ENCODE measurements around the gene RHOC. TPM values are rescaled to one million over a fixed set of nuclear protein-coding genes. Genes with fewer than 3 reads are reported as not detected.

RHOC gene
- total RNA-seq, 2 experiments from 2014 or later = 32.8 to 45.7 TPM

DNA sequence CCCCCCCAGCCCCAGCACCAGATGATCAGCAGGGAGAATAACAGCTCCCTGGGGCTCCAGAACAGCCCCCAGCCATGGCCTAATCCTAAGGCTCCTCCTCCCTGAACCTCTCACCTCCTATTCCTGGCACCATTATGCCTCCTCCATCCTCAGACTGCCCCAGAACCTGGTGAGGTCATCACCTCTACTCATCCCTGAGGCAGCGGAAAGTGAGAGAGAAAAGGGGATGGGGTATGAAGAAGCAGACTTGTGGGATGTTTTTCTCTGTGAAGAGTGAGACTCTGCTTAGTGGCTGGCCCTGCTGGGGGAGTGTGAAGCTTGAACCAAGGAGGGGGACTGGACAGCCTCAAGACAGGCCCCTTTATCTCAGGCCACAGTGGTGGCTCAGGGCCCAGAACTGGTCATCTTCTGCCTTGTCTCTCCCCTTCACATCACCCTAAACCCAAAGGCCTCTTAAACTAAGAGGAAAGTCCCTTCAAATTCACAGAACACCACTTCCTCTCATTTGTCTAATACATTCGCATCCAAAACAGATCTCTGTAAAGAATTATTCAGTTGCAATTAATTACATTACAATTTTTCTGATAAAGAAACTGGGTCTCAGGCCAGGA lies 10.4 kb upstream of the RHOC start:
- H3K4me1 Mint-ChIP-seq = peaks cover 17% of the 10 kb centered on the region
- no peaks in the 10 kb centered on the region for H3K36me3 Mint-ChIP-seq (ENCODE audit: low read depth)
- no peak for ATAC-seq
- peaks cover 18% of the 10 kb centered on the region for H3K27me3 Mint-ChIP-seq
- POLR2A ChIA-PET = no interaction called here
- intact Hi-C loops (cut with DNase I, micrococcal nuclease) = loop anchor here (2.0 to 10.0 kb wide), 7 partner anchors 163 to 1095 kb away; partner anchors contain the start of genes RSBN1 (in 1 of the 2) and SLC16A1 (in 1 of the 2)
- H3K9me3 Mint-ChIP-seq (ENCODE audit: low read depth) = no peaks in the 10 kb centered on the region
- CTCF ChIA-PET = interaction anchor here (0.6 to 9.6 kb wide), 18 partner anchors 9 to 1192 kb away, joined by 3 to 157 read pairs (median 4); partner anchors contain the start of gene LRIG2
- no peak overlapping the region for H3K4me3 Mint-ChIP-seq
- H3K27ac Mint-ChIP-seq = no peak overlapping the region
- DNase-seq = no peak

DNA sequence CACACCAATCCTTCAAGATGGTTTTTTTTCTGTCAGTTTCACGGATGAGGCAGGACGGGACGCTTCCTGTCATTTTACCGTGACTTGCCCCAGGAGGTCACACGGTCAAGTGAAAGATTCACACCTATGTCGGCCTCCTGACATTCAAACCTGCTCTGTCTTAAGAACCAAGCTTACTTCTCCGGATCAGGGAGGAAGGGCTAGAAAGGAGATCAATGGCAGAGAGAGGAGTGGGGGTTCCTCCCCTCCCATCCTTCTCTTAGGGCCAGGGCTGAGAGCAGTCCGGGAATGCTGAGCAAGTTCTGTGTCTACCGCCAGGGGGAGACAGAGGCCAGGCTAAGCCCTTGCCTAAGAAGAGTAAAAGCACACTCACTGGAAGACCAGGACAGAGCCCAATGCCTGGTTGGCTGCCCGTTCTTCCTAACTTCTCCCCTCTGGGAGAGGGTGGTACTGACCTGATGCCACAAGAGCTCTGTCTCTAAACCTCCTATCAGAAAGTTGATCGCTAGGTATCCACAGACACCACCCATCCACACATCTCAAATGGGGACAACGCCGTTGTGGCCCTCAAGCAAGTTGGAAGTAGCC lies 9.3 kb upstream of the RHOC start:
- H3K36me3 Mint-ChIP-seq (ENCODE audit: low read depth) = no peaks in the 10 kb centered on the region
- no peaks in the 10 kb centered on the region for H3K9me3 Mint-ChIP-seq (ENCODE audit: low read depth)
- peaks cover 14% of the 10 kb centered on the region for H3K4me1 Mint-ChIP-seq
- H3K27ac Mint-ChIP-seq = no peak overlapping the region
- ChIA-PET POLR2A (interaction anchor here (0.6 kb wide), 1 partner anchor 94 kb away, joined by 3 read pairs; no protein-coding TSS in a partner anchor), CTCF (interaction anchor here (0.6 to 9.6 kb wide), 38 partner anchors 13 to 1193 kb away, joined by 3 to 157 read pairs (median 4); partner anchors contain the start of genes CTTNBP2NL, LRIG2 and MOV10)
- peaks cover 18% of the 10 kb centered on the region for H3K27me3 Mint-ChIP-seq
- intact Hi-C loops (cut with DNase I, micrococcal nuclease) = loop anchor here (1.0 to 10.0 kb wide), 10 partner anchors 88 to 1096 kb away; partner anchors contain the start of genes RSBN1 (in 1 of the 2) and SLC16A1 (in 1 of the 2)
- DNase-seq = peak; percentile 89
- peak overlapping the region; percentile 74 for H3K4me3 Mint-ChIP-seq
- peak; percentile 56 for ATAC-seq

DNA sequence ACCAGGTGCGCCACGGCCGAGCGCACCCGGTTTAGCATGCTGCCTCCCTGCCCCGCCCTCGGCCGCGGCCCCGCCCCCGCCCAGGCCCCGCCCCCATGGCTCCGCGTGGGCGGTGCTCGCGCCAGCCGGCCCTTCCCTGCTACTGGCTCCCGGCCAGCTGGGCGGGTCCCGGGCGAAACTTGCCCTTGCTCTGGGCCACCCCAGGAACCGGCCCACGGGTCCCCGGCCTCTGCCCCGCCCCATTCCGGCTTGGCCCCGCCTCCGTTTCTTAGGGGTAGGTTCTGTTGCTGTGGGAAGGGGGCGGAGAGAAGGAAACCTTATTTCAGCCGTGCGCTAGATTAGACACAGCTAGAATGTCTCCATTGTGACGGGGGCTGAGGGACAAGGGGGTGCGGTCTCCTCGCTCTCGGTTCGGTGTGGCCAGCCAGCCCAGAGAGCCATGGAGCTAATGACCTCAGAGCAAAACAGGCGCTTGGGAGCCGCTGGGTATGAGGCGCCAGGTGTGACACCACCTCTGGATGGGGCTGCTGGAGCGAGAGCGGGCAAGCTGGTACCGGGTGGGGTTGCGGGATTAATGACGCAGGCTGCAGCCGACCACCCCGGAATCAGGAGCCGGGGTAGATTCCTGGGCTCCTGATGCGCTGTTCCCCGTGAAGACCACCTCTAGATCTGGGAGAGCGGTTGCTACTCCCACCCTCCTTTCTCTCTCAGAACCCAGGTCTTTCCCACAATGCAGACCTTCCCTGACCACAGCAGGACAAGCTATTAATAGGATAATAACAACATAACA lies 8.5 kb upstream of the RHOC start, which contains the start of gene PPM1J:
PPM1J (minus strand) TSS at position 69 of the 790 bp plus-strand sequence; CDS start at position 38, 31 bp downstream.
- ATAC-seq = peak; percentile 84
- Mint-ChIP-seq H3K4me1 (peaks cover 14% of the 10 kb centered on the region), H3K36me3 (ENCODE audit: low read depth) (no peaks in the 10 kb centered on the region), H3K27ac (no peak within 1 kb of the TSS), H3K27me3 (peaks cover 18% of the 10 kb centered on the region), H3K9me3 (ENCODE audit: low read depth) (no peaks in the 10 kb centered on the region), H3K4me3 (peak within 1 kb of the TSS; percentile 74)
- POLR2A ChIA-PET = interaction anchor here (0.6 kb wide), 2 partner anchors 25 to 93 kb away, joined by 3 read pairs; no protein-coding TSS in a partner anchor
- intact Hi-C loops (cut with DNase I, micrococcal nuclease) = loop anchor here (1.0 to 10.0 kb wide), 18 partner anchors 41 to 1190 kb away; partner anchors contain the start of genes LRIG2 (in 2 of the 2), SLC16A1 (in 2 of the 2), CAPZA1 (in 1 of the 2) and DCLRE1B (in 1 of the 2)
- DNase-seq = peak; percentile 97
- CTCF ChIA-PET = interaction anchor here (0.6 to 9.6 kb wide), 40 partner anchors 12 to 1154 kb away, joined by 3 to 157 read pairs (median 4); partner anchors contain the start of genes CTTNBP2NL, LRIG2, MOV10 and WNT2B

DNA sequence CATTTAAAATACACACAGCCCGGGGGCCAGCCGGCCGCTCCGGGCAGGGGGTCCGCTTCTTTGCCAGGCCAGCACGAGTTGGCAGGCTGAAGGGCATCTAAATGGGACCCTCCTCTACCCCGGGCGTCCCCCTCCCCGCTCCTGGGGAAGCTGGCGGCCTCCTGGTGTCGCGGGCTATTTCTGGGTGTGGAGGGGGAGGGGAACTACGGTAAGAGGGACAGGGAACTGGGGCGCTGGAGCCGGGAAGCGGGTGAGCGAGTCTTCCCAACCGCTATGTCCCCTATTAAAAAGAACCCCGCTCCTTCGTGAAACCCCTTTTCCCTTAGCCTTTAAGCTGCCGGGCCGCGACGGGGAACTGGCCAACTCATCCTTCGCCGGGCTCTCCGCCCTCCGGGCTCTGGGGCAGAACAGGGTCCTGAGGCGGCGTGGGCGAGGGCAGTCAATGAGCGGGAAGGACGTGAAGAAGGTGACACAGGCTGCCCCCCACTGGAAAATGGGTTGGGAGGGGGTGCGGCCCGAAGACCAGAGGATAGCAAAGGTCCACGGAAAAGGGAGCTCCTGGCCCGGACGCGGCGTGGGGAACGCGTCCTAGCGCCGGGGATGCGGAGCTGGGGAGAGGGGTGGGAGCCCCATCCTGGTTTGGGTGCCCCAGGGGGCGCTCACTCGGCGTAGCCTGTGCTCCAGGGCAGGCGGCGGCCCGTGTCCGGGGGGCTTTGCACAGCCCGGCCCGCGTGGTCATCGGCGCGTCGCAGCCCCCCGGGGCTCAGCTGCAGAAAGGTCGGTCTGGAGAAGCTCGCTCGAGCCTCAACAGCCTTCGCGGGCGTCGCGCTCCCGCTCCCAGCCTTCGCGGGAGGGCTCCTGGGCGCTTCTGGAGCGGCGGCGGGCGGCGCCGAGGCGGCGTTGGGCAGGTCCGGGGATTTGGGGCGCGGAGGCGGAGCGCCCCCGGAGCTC lies 7.7 kb upstream of the RHOC start:
- Mint-ChIP-seq H3K27me3 (peaks cover 18% of the 10 kb centered on the region), H3K4me1 (peaks cover 17% of the 10 kb centered on the region), H3K36me3 (ENCODE audit: low read depth) (no peaks in the 10 kb centered on the region), H3K9me3 (ENCODE audit: low read depth) (no peaks in the 10 kb centered on the region), H3K4me3 (peak overlapping the region; percentile 69), H3K27ac (no peak overlapping the region)
- POLR2A ChIA-PET = interaction anchor here (1.0 kb wide), 1 partner anchor 10 kb away, joined by 4 read pairs; no protein-coding TSS in a partner anchor
- intact Hi-C loops (cut with DNase I, micrococcal nuclease) = loop anchor here (1.0 to 10.0 kb wide), 13 partner anchors 40 to 1191 kb away; partner anchors contain the start of genes LRIG2 (in 2 of the 2), SLC16A1 (in 2 of the 2), CAPZA1 (in 1 of the 2) and DCLRE1B (in 1 of the 2)
- DNase-seq (peak; percentile 36), ATAC-seq (no peak)
- CTCF ChIA-PET = interaction anchor here (0.6 to 9.6 kb wide), 25 partner anchors 11 to 1071 kb away, joined by 3 to 157 read pairs (median 4); partner anchors contain the start of genes CTTNBP2NL, LRIG2 and WNT2B

DNA sequence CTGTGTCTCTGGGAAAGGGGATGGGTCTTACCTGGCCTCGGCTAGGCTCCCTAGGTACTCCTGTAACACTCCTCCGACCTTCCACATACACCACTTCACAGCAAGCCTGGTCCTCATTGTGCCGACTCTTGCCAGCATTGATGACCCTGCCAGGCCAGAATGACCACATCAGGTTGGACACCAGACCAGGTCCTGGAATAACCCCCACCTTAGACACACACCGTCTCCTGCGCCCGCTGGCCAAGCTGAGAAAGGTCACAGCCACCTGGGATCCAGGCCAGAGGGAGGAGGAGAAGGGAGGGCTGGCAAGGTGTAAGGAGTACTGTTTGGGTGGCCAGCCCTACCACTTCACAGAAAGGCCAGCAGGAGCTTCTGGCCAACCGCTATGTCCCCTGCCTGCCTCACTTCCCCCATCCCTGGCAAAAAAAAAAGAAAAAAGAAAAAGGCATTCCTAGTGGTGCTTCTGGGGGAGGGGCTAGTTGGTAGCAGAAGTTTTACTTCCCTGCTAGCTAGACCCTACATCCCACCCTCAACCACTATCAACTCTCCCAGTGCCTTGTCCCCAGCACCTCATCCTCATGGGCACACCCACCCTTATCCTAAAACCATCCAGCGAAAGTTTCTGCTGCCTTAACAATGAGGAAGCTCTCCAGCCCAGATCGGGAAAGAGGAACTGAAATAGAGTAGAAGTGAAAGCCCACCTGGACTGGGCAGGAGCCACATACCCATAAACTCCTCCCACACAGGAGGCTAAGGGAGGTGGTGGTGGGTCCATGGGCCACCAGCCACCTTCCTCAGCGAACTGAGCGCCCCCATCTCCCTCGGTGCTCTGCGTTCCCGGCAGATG lies 6.8 kb upstream of the RHOC start:
- Mint-ChIP-seq H3K27ac (no peak overlapping the region), H3K4me3 (peak overlapping the region; percentile 4), H3K27me3 (peaks cover 14% of the 10 kb centered on the region), H3K36me3 (ENCODE audit: low read depth) (no peaks in the 10 kb centered on the region), H3K9me3 (ENCODE audit: low read depth) (no peaks in the 10 kb centered on the region), H3K4me1 (peaks cover 20% of the 10 kb centered on the region)
- intact Hi-C loops (cut with DNase I, micrococcal nuclease) = loop anchor here (2.0 to 10.0 kb wide), 5 partner anchors 39 to 677 kb away; partner anchors contain the start of genes LRIG2 (in 2 of the 2), MAGI3 (in 1 of the 2) and MOV10 (in 1 of the 2)
- no peak for DNase-seq
- ChIA-PET CTCF (interaction anchor here (0.6 to 9.6 kb wide), 5 partner anchors 85 to 1487 kb away, joined by 3 to 157 read pairs (median 3); partner anchors contain the start of gene ST7L), POLR2A (interaction anchor here (1.0 kb wide), 1 partner anchor 9 kb away, joined by 4 read pairs; no protein-coding TSS in a partner anchor)
- ATAC-seq = no peak

DNA sequence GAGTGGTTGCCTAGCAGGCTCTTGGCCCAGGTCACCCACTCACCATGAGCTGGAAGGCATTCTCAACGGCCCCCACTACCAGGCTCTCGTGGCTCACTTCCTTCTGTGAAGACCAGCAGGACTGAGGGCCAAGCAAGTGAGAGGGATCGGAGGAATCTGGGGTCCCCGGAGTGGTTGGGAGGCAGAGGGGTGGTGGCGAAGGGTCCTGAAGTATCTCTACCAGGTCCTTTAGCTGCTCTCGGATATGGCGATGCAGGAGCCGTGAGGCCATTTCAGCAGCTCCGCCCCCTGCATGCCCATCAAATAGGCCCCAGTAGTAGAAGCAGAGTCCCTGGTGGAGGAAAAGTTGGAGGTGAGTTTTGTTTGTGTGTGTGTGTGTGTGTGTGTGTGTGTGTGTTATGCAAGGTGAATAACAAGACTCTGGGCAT lies 5.8 kb upstream of the RHOC start:
- H3K27me3 Mint-ChIP-seq = peaks cover 15% of the 10 kb centered on the region
- ChIA-PET CTCF (interaction anchor here (1.0 kb wide), 1 partner anchor 94 kb away, joined by 3 read pairs; the partner anchor contains the start of gene ST7L), POLR2A (no interaction called here)
- H3K27ac Mint-ChIP-seq = no peak overlapping the region
- ATAC-seq (no peak), DNase-seq (no peak)
- H3K4me1 Mint-ChIP-seq = peaks cover 18% of the 10 kb centered on the region
- H3K36me3 Mint-ChIP-seq (ENCODE audit: low read depth) = no peaks in the 10 kb centered on the region
- H3K9me3 Mint-ChIP-seq (ENCODE audit: low read depth) = no peaks in the 10 kb centered on the region
- intact Hi-C loops (cut with DNase I, micrococcal nuclease) = loop anchor here in 1 of 2 experiments (10.0 kb wide), 1 partner anchor 332 kb away; no protein-coding TSS in a partner anchor
- H3K4me3 Mint-ChIP-seq = no peak overlapping the region

DNA sequence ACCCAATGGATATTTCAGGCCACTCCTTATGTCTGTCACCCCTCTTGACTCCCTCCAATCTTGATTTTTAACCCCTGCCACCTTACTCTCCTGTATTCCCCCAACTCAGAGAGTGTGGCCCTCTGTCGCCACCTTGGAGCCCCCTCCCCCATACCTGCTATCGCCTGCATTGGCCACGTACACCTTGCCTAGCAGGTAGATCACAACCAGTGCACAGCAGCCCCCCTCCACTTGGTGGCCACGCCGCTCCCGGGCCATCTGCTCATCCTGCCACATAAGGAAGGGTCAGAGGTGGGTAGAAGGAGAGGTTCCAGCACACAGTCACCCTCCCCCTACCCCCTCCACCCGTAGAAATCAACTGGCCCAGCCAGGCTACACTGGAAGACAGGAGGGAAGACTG lies 5.3 kb upstream of the RHOC start:
- H3K27ac Mint-ChIP-seq = no peak overlapping the region
- ChIA-PET CTCF (interaction anchor here (1.0 kb wide), 1 partner anchor 94 kb away, joined by 3 read pairs; the partner anchor contains the start of gene ST7L), POLR2A (no interaction called here)
- H3K4me3 Mint-ChIP-seq = no peak overlapping the region
- no peak for DNase-seq
- H3K4me1 Mint-ChIP-seq = peaks cover 22% of the 10 kb centered on the region
- H3K27me3 Mint-ChIP-seq = peaks cover 15% of the 10 kb centered on the region
- no peak for ATAC-seq
- H3K9me3 Mint-ChIP-seq (ENCODE audit: low read depth) = no peaks in the 10 kb centered on the region
- H3K36me3 Mint-ChIP-seq (ENCODE audit: low read depth) = no peaks in the 10 kb centered on the region
- intact Hi-C loops (cut with DNase I, micrococcal nuclease) = loop anchor here in 1 of 2 experiments (10.0 kb wide), 1 partner anchor 333 kb away; no protein-coding TSS in a partner anchor

DNA sequence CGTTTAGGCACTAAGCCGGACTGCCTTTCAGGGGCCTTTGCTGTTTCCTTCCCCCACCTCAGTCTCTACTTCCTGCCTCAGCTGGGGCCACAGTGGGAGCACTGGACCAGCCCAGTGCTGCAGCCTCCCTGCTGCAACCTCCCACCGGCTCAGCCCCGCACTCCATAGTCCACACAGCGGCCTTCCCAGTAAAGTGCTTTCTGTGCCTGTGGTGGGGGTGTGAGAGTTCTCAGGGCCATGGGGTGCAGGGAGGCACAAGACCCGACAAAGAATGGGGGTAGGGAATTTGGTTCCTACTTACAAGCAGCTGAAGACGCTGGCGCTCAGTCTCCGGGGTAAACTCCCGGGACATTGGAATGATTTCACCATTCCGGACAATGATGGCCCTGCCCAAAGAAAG lies 4.7 kb upstream of the RHOC start:
- H3K9me3 Mint-ChIP-seq (ENCODE audit: low read depth) = no peaks in the 10 kb centered on the region
- intact Hi-C loops (cut with DNase I, micrococcal nuclease) = loop anchor here in 1 of 2 experiments (10.0 kb wide), 1 partner anchor 333 kb away; no protein-coding TSS in a partner anchor
- DNase-seq (no peak), ATAC-seq (no peak)
- ChIA-PET POLR2A (no interaction called here), CTCF (interaction anchor here (1.3 to 1.5 kb wide), 2 partner anchors 11 to 320 kb away, joined by 4 to 5 read pairs; no protein-coding TSS in a partner anchor)
- H3K27me3 Mint-ChIP-seq = peaks cover 15% of the 10 kb centered on the region
- H3K4me3 Mint-ChIP-seq = no peak overlapping the region
- no peak overlapping the region for H3K27ac Mint-ChIP-seq
- peaks cover 22% of the 10 kb centered on the region for H3K4me1 Mint-ChIP-seq
- no peaks in the 10 kb centered on the region for H3K36me3 Mint-ChIP-seq (ENCODE audit: low read depth)

DNA sequence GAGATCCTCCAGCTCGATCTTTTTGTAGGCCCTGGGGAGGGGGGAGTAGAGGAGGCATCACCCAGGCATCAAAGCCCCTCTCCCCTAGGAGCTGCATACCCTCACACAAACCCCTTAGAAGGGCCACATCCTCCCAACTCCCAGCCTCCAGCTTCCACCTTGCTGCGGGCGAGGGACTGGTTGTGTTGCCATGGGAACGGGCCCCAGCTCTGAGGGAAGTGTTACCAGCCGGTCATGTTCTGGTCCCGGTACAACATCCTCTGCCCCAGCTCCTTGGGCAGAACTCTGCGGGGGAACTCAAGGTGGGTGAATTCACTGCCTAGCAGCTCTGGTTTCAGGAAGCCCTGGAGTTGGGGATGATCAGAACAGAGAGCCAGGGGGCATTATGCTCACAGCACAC lies 4.1 kb upstream of the RHOC start:
- H3K27ac Mint-ChIP-seq = no peak overlapping the region
- H3K27me3 Mint-ChIP-seq = peaks cover 15% of the 10 kb centered on the region
- no peaks in the 10 kb centered on the region for H3K9me3 Mint-ChIP-seq (ENCODE audit: low read depth)
- H3K36me3 Mint-ChIP-seq (ENCODE audit: low read depth) = no peaks in the 10 kb centered on the region
- intact Hi-C loops (cut with DNase I, micrococcal nuclease) = loop anchor here in 1 of 2 experiments (10.0 kb wide), 1 partner anchor 334 kb away; no protein-coding TSS in a partner anchor
- POLR2A ChIA-PET = interaction anchor here (0.7 kb wide), 1 partner anchor 8 kb away, joined by 3 read pairs; no protein-coding TSS in a partner anchor
- no peak overlapping the region for H3K4me3 Mint-ChIP-seq
- CTCF ChIA-PET = interaction anchor here (0.6 to 1.5 kb wide), 4 partner anchors 11 to 319 kb away, joined by 3 to 5 read pairs (median 4); no protein-coding TSS in a partner anchor
- no peak for ATAC-seq
- no peak for DNase-seq
- H3K4me1 Mint-ChIP-seq = peaks cover 21% of the 10 kb centered on the region
